Measurements from ENCODE around the gene P2RX2.

- TF ChIP-seq POLR2A (IDR thresholded peaks at IDR 0.05) (no peak), CTCF (IDR thresholded peaks at IDR 0.05) (no peak)
Observed at GRCh38 chr12:132578118-132578517, 40.5 kb upstream of the P2RX2 start.
